GM19239 (cell line): ENCODE data around the gene KLHDC3.
"Not testable (repeated sequence)": the region's sequence is repeated elsewhere in the genome, so short reads cannot be mapped to it uniquely, and the experiment has no call there.

Experiments
- DNase-seq: peaks from one replicate; pipeline ENCODE4 v3.0.0; 2011; ENCODE audit warnings: low spot score; ENCODE audit not compliant: insufficient read length
- FAIRE-seq: peaks from 2 replicates; lab custom pipeline; 2011; peaks lifted over from hg19 to GRCh38; lab: Jason Lieb, UNC

The KLHDC3 gene

GRCh38 chr6:42987533-42988451 lies 26.3 kb upstream of the KLHDC3 start:
- no peak for DNase-seq
- FAIRE-seq, result no peak

- no peak for DNase-seq
- FAIRE-seq, result no peak
Measured at GRCh38 chr6:42988486-42989020, 25.5 kb upstream of the KLHDC3 start.

GRCh38 chr6:42989923-42990322 lies 24.1 kb upstream of the KLHDC3 start:
- no peak for FAIRE-seq

GRCh38 chr6:42993445-42993844 lies 20.6 kb upstream of the KLHDC3 start:
- DNase-seq (no peak), FAIRE-seq (no peak)

More at GRCh38 chr6:42989923-42990322, 24.1 kb upstream of the KLHDC3 start:
- DNase-seq, result no peak

DNA sequence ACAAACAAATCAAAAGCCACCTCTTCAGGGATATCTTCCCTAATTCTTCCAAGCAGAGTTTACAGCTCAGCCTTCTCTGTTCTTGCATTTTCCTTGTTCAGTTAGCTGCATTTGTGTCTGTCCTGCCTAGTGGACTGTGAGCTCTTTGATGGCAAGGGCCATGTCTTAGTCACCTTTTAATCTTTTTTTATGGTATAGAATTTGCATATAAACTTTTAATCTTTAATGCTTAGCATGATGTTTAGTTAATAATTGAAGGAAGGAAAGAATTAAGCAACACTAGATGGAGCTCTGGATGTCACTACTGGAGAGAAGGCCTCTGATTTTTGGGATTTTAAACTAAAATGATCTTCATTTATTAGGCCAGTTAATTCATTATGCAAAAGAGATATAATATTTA lies 17.5 kb upstream of the KLHDC3 start:
- FAIRE-seq (no peak), DNase-seq (no peak)

GRCh38 chr6:42998205-42998604 lies 15.8 kb upstream of the KLHDC3 start:
- not testable (repeated sequence) for FAIRE-seq, DNase-seq

GRCh38 chr6:43001843-43002242 lies 12.2 kb upstream of the KLHDC3 start:
- DNase-seq (no peak), FAIRE-seq (no peak)

DNA sequence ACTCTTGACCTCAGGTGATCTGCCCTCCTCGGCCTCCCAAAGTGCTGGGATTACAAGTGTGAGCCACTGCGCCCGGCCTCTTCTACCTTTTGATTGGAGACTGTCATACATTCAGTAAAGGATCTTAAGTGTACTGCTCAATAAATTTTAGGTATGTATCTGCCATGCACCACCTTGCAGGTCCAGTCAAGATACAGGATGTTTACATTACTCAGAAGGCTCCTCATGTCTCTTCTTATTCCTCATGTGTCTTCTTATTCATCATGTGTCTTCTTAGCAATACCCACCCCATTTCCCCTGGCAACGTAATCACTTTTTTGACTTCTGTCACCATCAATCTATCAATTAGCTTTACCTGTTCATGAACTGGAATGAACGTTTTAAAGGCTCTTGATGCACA lies 8.2 kb upstream of the KLHDC3 start:
- FAIRE-seq, result no peak
- DNase-seq, result no peak

DNA sequence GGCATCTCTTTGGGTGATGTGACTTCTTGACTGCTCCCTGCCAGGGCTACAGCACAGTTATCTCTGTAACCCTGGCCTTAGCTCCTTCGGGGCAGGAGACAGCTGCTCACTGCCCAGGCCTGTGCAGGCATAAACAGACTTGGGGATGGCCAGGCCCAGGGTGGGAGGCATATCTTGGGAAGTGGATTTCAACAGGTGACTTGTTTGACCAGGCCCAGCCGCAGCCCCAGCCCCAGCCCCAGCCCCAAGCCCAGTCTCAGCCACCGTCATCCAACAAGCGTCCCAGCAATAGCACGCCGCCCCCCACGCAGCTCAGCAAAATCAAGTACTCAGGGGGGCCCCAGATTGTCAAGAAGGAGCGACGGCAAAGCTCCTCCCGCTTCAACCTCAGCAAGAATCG lies 7.8 kb upstream of the KLHDC3 start:
- FAIRE-seq (no peak), DNase-seq (no peak)

GRCh38 chr6:43007126-43007525 lies 6.9 kb upstream of the KLHDC3 start:
- DNase-seq (no peak), FAIRE-seq (no peak)

DNA sequence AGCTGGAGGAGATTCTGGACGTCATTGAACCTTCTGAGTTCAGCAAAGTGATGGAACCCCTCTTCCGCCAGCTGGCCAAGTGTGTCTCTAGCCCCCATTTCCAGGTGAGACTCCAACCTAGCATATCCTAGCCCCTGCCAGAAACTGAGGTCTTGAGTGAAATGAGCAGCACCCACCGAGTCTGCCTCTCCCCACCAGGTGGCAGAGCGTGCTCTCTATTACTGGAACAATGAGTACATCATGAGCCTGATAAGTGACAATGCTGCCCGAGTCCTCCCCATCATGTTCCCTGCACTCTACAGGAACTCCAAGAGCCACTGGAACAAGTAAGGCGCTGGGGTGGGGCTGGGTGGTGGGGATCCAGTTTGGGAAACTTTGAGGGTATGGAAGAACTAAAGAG lies 4.9 kb upstream of the KLHDC3 start:
- FAIRE-seq (no peak), DNase-seq (no peak)

- DNase-seq (no peak), FAIRE-seq (no peak)
Measured at GRCh38 chr6:43011207-43011606, 2.8 kb upstream of the KLHDC3 start.

DNA sequence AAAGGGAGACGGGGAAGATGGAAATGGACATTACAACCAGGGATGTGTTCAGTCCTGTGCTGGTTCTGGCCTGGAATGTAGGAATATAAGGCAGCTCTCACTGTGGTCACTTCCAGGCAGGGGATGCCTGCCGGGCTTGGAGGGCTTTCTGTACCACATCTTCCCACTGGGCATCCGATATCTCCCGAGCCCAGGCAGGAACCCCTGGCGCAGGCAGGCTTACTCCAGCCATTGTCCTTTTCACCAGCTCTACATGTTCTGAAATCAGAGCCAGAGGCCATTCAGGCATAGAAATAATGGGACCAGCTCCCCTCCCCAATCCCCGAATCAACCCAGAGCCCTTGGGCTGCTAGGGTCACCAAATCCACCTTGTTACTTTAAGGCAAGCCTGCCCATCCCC lies 1.7 kb upstream of the KLHDC3 start:
- DNase-seq (no peak), FAIRE-seq (no peak)

GRCh38 chr6:43013097-43013842 lies 779 bp upstream of the KLHDC3 start:
- FAIRE-seq, result no peak
- DNase-seq, result no peak

- FAIRE-seq, result no peak
- DNase-seq, result no peak
Measured at GRCh38 chr6:43014434-43014909, 423 bp downstream of the KLHDC3 start.

DNA sequence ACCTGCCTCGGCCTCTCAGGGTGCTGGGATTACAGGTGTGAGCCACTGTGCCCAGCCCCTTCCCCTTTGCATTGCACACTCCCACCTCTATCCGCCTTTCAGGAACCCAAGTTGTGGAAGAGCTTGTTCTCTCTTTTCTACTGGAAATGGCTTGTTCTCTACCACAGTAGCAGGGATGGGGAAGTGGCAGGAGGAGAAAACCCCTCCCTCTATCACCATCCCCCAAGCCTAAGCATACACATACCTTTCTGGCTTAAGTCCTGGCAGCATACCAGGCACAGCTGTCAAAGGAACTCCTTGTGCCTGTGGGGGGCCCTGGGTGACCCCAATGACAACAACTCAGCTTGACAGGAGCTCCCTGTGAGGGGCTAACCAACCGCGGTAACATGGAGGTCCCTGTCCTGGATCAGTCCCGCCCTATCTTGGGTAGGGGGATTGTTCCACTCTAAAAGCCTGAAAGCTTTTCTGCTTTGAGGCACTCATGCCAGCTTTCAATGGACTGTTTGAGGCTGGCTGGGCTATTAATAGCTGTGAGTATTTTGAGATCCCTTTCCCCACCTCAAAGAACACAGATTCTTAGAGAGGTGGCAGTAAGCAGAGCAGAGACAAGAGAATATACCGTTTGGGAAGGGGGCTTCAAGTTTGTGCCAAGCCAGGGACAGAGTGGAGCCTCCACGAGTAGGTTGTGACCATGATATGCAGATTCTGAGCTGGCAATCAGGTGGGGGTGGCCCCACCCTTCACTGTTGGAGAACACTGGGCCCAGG lies 2.3 kb downstream of the KLHDC3 start:
- FAIRE-seq, result no peak

DNA sequence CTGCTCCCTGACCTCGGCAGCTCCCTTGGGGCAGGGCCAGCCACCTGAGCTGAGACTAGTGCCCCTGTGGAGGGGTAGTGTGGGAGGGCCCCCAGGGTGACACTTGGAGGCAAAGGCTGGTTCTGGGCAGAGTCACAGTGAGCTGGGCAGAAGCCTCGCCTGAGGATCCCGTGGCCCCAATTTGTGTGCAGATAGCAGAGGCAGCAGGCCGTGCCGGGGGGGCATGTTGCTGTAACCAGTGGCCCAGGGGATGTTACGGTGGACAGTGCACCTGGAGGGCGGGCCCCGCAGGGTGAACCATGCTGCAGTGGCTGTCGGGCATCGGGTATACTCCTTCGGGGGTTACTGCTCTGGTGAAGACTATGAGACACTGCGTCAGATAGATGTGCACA lies 2.9 kb downstream of the KLHDC3 start:
- FAIRE-seq (no peak), DNase-seq (no peak)

More for the DNA sequence above, 2.3 kb downstream of the KLHDC3 start:
- DNase-seq, result no peak

DNA sequence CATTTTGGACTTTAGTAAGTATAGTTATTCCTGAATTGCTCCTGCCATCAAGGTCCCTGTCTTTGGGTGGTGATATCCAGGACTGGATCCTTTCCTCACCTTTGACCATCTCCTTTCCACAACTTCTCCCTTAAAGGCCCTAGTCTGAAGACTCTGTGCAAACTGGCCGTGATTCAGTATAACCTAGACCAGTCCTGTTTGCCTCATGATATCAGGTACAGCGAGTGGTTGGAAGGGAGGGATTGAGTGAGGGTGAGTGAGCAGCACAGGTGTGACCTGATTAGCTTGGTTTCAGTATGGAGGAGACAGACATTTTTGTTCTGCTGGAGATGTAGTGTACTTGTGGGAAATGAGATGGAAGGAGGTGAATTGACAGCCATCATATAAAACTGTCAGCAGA lies 5.1 kb downstream of the KLHDC3 start:
- DNase-seq (no peak), FAIRE-seq (no peak)

DNA sequence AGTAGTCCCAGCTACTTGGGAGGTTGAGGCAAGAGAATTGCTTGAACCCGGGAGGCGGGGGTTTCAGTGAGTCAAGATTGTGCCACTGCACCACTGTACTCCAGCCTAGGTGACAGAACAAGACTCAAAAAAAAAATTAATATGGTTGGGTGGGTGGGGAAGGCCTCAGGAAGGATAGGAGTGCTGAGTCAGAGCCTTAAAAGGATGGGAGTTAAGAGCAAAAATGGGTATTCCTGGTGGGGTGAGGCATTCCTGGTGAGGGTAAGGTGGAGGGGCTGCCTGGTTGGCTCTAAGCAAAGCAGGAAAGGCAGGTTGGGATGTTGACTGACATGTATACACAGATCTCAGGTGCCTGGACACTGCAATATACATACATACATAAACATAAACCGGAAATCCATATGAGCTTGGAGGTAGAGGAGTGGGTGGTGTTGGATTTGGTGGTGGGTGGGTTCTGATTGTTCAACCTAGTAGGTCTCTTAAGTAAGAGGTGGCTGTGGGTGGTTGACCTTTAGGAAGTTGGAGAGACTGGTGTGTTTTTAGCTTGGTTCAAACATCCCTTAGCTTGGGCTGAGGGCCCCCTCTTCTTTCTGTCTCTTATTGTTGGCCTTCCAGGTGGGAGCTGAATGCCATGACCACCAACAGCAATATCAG lies 6.1 kb downstream of the KLHDC3 start:
- FAIRE-seq (no peak), DNase-seq (no peak)

DNA sequence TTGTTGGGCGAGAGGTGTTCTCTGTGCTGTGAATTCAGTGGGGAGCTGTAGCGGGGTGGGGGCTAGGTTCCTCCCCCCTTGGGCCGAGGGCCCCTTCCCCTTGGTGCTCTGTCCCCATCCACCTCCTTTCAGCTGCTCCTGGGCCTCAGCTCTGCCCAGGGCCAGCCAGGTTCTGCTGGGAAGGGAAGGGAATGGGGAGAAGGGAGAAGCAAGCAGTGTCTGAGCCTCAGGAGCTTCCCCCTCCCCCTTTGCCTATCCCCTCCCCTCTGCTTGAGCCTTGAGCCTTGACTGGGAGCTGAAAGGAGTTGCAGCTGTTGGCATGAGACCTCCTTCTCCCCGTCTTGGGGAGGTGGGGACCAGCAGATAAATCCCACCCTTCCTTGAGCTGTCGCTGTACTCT lies 6.8 kb downstream of the KLHDC3 start:
- FAIRE-seq (no peak), DNase-seq (no peak)
